HG03108 (cell line): ENCODE data around the gene DSCAM.
"Not testable (repeated sequence)": the region's sequence is repeated elsewhere in the genome, so short reads cannot be mapped to it uniquely, and the experiment has no call there.

Experiments used
- ATAC-seq: cut with Tn5 transposase; IDR thresholded peaks from one replicate; pipeline ENCODE4 v1.9.1; 2021; ENCODE audit warnings: moderate library complexity; ENCODE audit not compliant: unreplicated experiment

The DSCAM gene

GRCh38 chr21:40474513-40474912 is 372.4 kb downstream of the DSCAM start:
- ATAC-seq, result no peak

- ATAC-seq, result no peak
Observed at GRCh38 chr21:40472013-40472412, 374.9 kb downstream of the DSCAM start.

- no peak for ATAC-seq
Observed at GRCh38 chr21:40471103-40471502, 375.9 kb downstream of the DSCAM start.

GRCh38 chr21:40466893-40467483 is 380.0 kb downstream of the DSCAM start:
- no peak for ATAC-seq

- ATAC-seq, result no peak
Observed at GRCh38 chr21:40465382-40465781, 381.6 kb downstream of the DSCAM start.

GRCh38 chr21:40463176-40463575 is 383.8 kb downstream of the DSCAM start:
- no peak for ATAC-seq

GRCh38 chr21:40461008-40461407 is 385.9 kb downstream of the DSCAM start:
- no peak for ATAC-seq

GRCh38 chr21:40457741-40458140 is 389.2 kb downstream of the DSCAM start:
- no peak for ATAC-seq

GRCh38 chr21:40454057-40454456 is 392.9 kb downstream of the DSCAM start:
- ATAC-seq, result no peak

GRCh38 chr21:40453183-40453582 is 393.8 kb downstream of the DSCAM start:
- no peak for ATAC-seq

- ATAC-seq, result no peak
Observed at GRCh38 chr21:40452548-40452947, 394.4 kb downstream of the DSCAM start.

- ATAC-seq, result no peak
Observed at GRCh38 chr21:40447016-40447415, 399.9 kb downstream of the DSCAM start.

GRCh38 chr21:40445349-40445921 is 401.5 kb downstream of the DSCAM start:
- no peak for ATAC-seq

GRCh38 chr21:40439581-40439980 is 407.4 kb downstream of the DSCAM start:
- not testable (repeated sequence) for ATAC-seq

- ATAC-seq, result no peak
Observed at GRCh38 chr21:40438616-40439015, 408.3 kb downstream of the DSCAM start.

GRCh38 chr21:40436261-40436660 is 410.7 kb downstream of the DSCAM start:
- no peak for ATAC-seq

GRCh38 chr21:40433538-40433937 is 413.4 kb downstream of the DSCAM start:
- no peak for ATAC-seq

- ATAC-seq, result no peak
Observed at GRCh38 chr21:40425981-40426380, 421.0 kb downstream of the DSCAM start.

- ATAC-seq, result no peak
Observed at GRCh38 chr21:40422896-40423635, 423.9 kb downstream of the DSCAM start.

- no peak for ATAC-seq
Observed at GRCh38 chr21:40421121-40421520, 425.8 kb downstream of the DSCAM start.

GRCh38 chr21:40416572-40416971 is 430.4 kb downstream of the DSCAM start:
- ATAC-seq, result no peak

GRCh38 chr21:40408561-40408960 is 438.4 kb downstream of the DSCAM start:
- ATAC-seq, result no peak
